NCI-H1417 (cell line): ENCODE measurements around the gene ZNF628.
A peak's percentile ranks its signal among the peaks of the same experiment; 100 is the strongest.
"Not testable (repeated sequence)": the region's sequence is repeated elsewhere in the genome, so short reads cannot be mapped to it uniquely, and the experiment has no call there.

Experiments
- DNase-seq, 3 experiments: peaks; one replicate each; lab custom pipeline; 2025; lab: John Stamatoyannopoulos, UW

ZNF628 gene

DNA sequence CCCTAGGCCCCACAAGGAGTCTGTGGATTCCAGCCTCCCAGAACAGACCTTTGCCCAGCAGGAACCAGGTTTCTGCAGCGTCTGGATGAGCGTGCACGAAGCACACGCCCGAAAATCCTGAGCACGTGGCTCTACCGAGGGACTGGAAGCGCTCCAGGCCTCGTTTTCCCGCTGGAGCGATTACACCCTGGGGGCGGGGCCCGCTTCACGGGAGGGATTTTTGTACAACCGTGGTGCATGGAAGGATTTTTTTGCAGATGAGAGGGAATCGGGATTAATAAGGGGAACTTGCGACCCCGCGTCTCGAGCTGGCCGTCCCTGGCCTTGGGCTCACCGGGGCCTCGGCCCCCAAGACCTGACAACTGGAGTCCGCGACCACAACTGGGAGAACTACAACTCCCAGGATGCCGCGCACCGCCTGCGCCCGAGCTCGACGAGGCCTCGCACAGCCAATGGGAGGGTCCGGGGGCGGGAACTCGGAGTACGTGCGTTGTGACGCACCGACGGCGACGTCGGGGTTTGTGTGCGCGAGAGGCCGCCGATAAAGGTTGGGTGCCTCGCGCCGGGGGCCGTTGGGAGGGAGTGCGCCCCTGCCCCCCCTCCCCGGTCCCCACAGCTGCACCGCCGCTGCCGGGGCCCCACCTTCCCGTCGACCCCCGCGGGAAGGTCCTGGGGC lies at the start of gene ZNF628:
Gene ZNF628 (plus strand): TSS at position 518 of the 676 bp plus-strand sequence. CDS start 3,294 bp downstream, outside the sequence.
- DNase-seq: peak; percentile 97 to 99 (median 98)

DNA sequence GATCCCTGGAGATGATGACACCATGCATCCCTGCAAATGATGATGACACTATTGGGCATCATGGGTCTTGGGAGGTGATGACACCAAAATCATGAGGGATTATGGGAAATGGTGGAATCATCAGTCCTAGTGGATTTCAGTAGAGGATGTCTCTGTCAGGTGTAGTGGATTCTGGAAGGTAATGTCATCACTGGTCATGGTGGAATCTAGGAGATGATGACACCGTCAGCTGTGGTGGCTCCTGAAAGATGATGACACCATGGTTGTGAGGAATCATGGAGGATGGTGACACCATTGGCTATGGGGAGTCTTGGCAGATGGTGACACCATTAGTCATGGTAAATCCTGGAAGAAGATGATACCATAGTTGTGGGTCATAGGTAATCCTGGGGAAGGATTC lies 45.2 kb upstream of the ZNF628 start:
- no peak for DNase-seq

DNA sequence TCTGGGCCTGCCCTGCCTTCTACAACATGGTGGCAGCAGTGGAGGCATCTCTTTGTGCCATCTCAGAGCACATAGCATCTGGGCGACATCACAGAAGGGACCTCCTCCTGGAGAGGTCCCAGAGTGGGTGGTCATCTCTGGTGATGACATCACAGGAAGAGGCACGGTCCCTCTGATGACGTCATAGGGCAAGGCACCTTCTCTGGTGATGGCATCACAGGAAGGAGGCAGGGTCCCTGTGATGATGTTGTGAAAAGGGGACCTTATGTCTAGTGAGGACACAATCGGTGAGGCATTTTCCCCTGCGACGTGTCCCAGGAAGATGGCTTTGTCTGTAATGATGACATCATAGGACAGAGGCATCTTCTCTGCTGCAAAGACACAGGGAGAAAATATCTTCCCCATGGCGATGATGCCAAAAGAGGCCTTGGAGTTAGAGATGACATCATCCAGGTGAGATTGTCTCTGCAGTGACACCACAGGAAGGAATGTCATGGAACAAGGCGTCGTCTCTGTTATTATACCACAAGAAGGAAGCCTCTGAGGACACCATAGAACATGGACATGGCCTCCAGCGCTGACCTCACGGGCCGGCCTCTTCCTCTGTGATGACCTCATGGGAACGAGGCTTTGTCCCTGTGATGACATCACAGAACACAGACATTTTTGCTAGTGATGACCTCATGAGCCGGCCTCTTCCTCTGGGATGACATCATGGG lies 44.0 kb upstream of the ZNF628 start:
- DNase-seq: no peak

DNA sequence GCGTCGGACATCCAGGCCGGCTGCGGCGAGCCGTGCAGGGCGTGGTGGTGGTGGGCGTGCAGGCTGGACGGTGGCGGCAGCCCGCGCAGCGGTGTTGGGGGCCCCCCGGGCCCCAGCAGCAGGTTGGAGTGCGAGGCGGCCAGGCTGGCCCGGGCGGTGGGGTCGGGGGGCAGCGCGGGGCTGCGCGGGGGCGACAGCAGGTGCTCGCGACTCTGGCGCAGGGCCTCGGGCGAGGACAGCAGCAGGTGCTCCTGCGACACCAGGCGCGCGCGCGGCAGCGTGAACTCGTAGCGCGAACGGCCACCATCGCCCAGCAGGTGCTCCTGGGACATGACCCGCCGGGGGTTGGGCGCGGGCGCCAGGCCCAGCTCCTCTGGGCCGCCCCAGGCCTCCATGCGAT lies 43.1 kb upstream of the ZNF628 start:
- DNase-seq: peak in 2 of 3 experiments; percentile 72 to 76

DNA sequence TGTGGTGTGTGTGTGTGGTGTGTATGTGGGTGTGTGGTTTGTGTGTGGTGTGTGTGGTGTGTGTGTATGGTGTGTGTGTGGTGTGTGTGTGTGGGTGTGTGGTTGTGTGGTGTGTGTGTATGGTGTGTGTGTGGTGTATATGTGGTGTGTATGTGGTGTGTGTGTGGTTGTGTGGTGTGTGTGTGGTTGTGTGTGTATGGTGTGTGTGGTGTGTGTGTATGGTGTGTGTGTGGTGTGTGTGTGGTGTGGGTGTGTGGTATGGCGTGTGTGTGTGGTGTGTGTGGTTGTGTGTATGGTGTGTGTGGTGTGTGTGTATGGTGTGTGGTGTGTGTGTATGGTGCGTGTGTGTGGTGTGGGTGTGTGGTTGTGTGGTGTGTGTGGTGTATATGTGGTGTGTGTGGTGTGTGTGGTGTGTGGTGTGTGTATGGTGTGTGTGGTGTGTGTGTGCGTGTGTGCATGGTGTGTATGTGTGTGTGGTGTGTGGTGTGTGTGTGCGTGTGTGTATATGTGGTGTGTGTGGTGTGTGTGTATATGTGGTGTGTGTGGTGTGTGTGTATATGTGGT lies 42.0 kb upstream of the ZNF628 start:
- DNase-seq: no peak

DNA sequence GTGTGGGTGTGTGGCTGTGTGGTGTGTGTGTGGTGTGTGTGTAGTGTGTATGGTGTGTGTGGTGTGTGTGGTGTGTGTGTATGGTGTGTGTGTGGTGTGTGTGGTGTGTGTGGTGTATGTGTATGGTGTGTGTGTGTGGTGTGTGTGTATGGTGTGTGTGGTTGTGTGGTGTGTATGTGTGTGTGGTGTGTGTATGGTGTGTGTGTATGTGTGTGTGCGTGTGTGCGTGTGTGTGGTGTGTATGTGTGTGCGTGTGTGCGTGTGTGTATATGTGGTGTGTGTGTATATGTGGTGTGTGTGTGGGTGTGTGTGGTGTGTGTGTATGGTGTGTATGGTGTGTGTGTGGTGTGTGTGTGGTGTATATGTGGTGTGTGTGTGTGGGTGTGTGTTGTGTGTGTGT lies 41.4 kb upstream of the ZNF628 start:
- DNase-seq: no peak

DNA sequence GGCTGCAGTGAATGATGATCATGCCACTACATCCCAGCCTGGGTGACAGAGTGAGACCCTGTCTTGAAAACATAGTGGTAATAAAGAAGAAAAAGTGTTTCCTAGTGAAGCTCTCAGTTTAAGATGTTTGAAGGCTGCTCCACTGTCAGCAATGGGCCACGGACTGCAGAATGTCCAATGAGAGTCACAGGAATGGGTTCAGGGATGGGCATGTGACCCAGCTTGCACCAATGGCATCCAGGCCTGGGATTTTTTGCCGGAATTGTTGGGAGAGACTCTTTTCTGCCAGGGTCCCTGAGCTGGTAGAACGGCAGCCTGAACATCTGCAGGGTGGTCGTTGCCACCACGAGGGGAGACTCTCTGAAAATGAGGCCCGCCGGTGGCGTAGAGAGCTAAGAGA lies 39.6 kb upstream of the ZNF628 start:
- no peak for DNase-seq

DNA sequence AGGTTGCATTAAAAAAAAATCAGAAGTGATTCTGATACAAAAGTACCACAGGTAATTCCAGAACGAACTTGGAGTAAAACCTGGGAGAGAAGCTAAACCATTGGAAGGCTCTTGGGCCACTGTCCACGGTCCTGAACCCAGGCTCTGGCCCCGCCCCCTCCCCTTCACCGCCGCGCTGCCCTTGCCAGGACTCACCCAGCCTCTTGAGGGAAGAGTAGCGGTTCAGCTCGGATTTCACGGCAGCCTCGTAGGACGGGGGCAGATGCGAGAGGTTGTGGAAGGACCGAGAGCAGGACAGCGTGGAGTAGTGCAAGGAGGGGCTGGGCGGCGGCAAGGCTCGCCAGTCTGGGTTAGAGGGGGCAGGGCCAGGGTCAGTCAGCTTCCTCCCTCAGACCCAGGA lies 39.0 kb upstream of the ZNF628 start:
- peak in 2 of 3 experiments; percentile 33 to 84 for DNase-seq

DNA sequence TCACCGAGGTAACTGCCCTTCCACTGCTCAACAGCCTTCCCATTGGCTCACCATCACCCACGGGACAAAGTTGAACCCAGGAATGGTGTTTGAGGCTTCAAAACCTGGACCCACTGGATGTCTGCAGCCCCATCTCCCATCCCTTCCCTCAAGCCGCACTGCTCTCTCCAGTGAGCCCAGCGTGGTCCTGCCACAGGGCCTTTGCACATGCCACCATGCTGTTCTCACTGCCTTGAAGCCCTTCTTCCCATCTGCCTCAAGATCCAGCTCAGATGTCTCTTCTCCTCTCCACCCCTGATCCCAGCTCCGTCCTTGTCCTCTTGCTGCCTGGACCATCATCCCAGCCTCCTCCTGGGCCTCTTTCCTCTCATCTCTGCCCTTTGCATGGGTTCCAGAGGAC lies 37.4 kb upstream of the ZNF628 start:
- no peak for DNase-seq

DNA sequence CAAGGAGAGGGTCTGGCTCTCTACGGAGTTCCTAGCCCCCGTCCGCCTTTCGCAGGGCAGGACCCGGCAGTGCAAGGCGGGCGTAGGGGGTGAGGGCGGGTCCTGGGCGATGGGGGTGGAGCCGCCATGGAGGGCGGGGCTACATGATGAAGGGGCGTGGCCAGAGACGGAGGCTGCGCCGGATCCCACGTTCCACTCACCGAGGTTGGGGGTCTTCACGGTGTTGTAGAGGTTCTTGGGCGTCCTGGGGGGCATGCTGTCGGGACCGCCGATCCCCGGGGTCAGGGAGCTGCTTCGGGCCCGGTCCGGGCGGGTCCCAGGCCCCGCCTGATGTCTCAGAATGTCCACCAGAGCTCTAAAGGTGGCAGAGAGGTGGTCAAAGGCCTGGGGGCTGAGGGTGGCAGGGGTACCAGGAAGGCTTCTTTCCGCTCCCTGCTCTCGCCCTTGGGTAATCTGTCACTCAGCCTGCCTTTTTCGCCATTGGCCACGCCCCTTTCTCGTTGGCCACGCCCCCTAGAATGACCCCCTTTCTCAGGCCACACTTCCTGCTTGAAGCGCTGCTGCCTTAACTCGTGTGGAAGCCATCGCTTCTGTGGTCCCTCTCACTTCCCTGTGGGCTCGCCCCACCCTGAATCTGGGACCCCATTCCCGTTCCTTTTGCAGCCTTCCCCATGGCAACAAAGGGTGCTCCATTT lies 35.9 kb upstream of the ZNF628 start:
- DNase-seq: peak; percentile 46 to 73 (median 64)

DNA sequence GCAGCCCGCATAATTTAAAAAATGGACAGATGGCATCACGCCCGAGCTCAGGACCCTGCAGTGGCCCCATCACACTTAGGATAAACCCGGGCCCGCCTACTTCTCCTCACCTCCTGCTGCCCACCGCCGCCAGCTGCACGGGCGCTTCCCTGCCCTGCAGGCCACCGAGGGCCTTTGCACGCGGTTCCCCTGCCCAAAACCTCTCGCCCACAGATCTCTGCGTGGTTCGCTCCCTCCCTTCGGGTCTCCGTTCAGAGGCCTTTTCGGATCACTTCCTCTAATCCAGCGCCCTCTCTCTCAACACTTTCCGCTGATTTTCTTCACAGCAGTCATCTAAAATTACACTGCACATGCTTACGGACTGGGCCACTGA lies 35.1 kb upstream of the ZNF628 start:
- DNase-seq: no peak

DNA sequence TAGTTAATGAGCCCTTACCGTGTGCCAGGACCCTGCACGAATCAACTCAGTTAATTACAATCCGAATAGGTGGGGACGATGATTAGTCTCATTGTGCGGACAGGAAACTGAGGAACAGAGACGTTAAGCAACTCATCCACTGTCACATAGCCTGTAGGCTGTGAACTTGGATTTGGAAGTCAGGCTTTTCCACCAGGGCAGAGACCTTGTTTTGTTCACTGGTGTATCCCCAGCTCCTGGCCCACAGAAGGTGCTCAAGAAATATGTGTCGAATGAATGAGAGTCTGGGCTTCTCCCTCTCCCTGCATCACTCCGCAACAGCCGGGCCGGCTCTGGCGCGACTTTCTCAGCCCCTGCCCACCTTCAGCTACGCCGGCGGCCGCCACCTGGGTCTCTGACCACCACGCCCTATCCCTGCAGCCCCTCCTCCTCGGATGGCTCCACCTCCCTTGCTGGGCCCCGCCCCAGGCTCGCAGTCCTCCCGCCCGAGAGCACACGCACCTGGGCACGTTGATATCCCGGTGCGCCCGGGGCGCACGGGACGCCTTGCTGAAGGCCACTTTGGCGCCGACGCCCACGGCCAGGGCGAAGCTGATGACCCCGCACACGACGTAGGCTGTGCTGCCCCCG lies 34.6 kb upstream of the ZNF628 start:
- DNase-seq: peak; percentile 45 to 74 (median 61)

DNA sequence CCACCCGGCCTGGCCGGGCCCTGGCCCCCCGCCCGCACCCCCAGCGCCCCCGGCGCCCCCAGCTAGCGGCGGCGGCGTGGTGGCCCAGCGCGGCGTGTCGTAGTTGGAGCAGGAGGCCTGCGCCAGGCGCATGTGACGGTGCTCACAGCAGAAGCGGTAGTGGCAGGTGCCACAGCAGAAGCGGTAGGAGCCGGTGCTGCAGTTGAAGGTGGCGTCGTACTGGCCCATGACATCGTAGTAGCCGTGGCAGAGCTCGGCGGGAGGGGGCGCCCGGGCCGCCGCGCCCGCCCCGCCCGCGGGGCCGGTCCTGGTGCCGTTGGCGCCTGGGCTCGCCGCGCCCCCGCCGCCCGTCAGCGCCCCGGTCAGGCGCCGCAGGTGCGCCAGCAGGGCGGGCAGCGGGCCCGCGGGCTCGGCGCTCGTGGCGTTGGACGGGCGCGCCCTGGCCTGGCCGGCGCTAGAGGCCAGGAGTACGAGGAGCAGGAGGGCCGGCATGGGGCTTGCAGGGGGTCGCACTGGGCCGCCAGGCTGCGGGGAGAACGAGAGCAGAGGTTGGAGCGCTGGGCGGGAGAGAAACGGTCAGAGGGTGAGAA lies 34.0 kb upstream of the ZNF628 start:
- DNase-seq: peak; percentile 38 to 56 (median 43)

DNA sequence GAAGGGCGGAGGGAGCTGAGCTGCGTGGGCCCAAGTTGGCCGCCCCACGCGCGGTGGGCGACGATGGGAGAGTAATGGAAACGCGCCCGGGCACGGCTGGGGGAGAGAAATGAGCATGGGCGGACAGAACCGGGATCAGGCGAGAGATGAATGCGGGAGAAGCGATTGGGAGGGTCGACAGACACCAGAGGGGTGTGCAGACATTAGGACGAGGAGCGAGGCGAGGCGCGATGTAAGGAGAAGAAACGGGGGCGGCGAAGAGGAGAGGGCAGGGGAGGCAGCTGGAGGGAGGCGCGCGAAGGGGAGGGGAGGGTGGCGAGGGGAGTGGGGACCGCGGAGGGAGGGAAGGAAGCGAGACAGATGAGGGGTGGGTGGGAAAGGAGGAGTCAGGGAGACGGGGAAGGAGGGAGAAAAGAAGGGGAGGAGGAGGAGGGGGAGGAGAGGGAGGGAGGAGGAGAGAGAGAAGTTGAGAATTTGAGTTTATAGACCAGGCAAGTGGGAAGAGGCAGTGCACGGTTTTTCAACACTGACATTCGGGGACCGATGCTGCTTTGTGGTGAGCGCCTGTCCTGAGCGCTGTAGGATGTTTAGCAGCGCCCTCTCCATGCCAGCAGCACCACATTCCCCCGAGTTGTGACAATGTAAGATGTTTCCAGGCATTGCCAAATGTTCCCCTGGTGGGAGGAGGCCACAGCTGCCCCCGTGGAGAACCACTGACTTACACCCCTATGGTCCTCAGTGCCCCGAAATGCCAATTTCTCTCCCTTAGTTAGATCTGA lies 33.2 kb upstream of the ZNF628 start, which contains the start of gene SHISA7:
Gene SHISA7 (minus strand): TSS at position 256 of the 779 bp plus-strand sequence. CDS start 437 bp downstream, outside the sequence.
- DNase-seq: peak in 2 of 3 experiments; percentile 29 to 52

DNA sequence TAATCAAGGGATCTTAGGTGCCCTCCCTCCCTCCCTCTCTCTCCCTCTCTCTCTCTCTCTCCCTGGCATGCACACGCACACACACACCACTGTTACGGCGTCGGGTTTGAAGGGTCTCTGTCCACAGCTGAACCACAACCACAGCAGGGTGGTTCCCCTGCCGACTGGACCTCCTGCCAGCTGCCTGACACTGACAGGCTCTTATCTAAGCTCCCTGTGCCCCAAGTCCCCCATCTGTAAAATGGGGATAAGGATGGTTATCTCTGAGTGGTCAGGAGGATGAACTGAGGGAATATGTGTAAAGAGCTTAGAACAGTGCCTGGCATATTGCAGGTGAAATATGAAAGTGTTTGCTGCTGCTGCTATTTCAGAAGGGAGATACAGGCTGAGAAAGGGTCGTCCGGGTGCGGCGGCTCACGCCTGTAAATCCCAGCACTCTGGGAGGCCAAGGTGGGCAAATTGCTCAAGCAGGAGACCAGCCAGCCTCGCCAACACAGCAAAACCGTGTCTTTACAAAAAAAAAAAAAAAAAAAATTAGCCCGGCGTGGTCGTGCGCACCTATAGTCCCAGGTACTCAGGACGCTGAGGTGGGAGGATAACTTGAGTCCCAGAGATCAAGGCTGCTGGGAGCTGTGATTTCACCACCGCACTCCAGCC lies 32.5 kb upstream of the ZNF628 start:
- DNase-seq: peak in 1 of 3 experiments; percentile 31

DNA sequence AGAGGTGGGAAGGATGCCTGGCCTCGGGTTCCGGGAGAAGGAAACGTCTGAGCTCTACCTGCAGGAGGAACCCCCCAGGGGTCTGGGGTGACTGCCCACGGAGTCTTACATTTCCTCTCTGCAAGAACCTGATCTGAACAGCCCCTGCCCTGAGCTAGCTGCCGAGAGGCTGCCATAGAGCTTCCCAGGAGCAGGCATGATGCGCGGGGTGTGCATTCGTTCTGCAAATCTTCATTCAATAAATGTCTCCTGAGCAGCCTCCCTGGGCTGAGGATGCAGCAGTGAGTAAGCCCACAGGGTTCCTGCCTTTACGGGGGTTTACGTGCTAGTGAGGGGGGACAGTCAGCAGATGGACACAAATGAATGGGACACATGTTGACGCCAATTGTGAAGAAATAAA lies 31.8 kb upstream of the ZNF628 start:
- no peak for DNase-seq

DNA sequence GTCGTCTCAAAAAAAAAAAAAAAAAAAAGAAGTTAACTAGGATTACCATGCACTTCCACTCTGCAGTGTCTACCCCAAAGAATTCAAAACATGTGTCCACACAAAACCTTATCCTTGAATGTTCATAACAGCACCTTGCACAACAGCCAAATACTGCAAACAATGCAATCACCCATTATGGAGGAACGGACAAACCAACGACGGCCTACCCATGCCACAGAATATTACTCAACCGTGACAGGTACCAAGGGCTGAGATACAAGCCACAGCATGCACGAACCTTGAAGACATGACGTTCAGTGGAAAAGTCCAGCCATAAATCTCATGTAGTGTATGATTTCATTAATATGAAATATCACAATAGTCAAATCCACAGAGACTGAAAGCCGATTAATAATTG lies 30.4 kb upstream of the ZNF628 start:
- DNase-seq: peak in 2 of 3 experiments; percentile 32 to 70

DNA sequence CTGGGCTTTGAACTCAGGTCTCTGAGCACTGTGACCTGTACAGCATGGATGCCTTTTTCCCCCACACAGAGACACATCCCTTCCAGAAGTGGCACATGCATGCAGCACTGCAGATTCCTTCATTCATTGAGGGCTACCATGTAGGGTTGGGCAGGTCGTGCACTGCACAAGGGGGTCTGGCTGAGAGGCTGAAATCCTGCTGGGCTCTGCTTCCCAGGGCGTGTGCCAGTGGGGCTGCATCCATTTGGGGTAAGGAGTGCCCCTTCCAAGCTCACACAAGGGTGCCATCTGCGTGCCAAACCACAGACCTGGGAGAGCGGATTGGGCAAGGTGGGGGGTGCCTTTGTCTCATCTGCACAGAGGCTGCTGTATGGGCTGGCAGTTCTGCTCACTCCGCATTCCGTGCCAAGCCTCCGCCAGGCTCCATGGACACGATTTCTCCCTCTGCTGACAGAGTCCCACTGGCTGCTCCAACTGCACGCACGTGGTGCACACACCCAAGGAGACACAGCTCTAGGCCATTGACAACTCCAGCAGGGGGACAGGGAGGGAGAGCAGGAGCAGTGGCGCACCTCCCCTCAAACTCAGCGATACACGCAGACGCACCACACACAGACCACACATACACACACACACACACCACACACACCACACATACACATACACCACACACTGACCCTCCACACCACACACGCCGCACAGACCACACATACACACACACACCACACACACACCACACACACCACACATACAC lies 28.8 kb upstream of the ZNF628 start:
- peak; percentile 36 to 56 (median 45) for DNase-seq

DNA sequence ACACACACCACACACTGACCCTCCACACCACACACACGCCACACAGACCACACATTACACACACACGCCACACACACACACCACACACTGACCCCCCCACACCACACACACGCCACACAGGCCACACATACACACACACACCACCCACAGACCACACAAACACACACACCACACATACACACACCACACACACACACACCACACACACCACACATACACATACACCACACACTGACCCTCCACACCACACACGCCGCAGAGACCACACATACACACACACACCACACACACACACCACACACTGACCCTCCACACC lies 28.3 kb upstream of the ZNF628 start:
- not testable (repeated sequence) for DNase-seq

DNA sequence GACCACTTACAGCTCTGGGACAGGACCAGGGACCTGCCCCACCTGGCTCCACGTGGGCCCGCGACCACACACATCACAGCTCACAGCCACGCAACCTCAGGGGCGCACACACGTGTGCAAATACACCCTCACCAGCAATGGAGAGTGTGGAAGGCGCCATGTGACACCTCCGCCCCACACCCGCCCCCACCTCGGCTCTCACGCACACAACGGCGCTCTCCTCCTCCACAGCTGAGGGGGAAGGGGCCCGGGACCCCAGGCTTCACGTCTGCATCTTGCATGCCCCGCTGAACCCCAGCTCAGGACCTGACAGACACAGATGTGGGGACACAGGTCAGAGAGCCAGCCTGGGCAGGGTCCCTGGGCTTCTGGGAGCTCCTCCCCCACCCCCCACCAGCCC lies 26.9 kb upstream of the ZNF628 start:
- DNase-seq: no peak
